SKM-1 treated with dmso at 0.1 percent for 144 hours (cell line): Measurements from ENCODE around the gene ADCY10.
"Not testable (repeated sequence)": the region's sequence is repeated elsewhere in the genome, so short reads cannot be mapped to it uniquely, and the experiment has no call there.

Experiments
- DNase-seq: peaks from one replicate; lab custom pipeline; 2025; ENCODE audit not compliant: unreplicated experiment; lab: John Stamatoyannopoulos, UW

The ADCY10 gene

DNA sequence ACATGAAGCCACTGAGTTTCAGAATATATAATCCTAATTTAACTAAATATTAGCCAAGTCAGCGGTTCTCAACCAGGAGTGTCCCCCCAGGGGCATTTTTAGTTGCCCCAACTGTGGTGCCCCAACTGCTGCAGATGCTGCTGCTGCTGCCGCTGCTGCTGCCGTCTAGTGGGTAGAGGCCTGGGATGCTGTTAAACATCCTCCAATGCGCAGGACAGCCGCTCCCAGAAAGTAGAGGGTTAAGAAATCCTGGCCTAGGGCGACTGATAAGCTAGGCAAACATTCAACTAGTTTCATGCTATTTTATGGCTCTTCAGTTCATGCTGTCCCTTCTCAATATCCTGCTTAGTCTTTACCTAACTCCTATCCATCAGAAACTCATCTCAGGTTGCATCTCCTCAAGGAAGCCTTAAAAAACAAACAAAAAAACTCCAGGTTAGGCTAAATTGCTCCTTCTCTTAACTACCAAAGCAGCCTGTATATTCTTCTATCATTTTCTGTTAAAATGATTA lies 12.6 kb upstream of the ADCY10 start:
- DNase-seq: no peak

GRCh38 chr1:167924543-167925231 lies 10.8 kb upstream of the ADCY10 start:
- DNase-seq: no peak

GRCh38 chr1:167924102-167924501 lies 10.2 kb upstream of the ADCY10 start:
- no peak for DNase-seq

DNA sequence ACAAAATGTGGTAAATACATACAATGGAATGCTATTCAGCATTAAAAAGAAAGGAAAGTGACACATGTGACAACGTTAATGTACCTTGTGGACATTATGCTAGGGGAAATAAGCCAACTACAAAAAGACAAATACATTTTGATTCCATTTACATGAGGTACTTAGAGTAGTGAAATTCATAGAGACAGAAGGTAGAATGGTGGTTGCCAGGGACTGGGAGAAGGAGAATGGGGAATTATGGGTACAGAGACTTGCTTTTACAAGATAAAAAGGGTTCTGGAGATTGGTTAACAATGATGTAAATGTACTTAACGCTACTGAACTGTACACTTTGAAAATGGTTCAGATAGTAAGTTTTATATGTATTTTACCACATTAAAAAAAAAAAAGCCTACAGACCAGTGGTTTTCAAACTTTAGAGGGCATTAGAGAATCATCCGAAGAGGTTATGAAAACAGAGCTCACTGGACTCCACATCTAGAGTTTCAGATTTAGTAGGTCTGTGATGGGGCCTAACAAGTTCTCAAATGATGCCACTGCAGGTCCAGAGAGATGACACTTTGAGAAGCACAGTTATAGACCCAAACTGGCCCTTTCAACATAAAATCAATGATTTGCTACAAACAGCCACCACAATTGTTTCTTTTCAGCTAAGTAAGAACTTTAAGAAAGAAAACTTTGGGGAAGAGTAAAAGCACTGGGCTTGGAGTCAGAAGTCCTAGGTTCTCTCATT lies 9.6 kb upstream of the ADCY10 start:
- no peak for DNase-seq

DNA sequence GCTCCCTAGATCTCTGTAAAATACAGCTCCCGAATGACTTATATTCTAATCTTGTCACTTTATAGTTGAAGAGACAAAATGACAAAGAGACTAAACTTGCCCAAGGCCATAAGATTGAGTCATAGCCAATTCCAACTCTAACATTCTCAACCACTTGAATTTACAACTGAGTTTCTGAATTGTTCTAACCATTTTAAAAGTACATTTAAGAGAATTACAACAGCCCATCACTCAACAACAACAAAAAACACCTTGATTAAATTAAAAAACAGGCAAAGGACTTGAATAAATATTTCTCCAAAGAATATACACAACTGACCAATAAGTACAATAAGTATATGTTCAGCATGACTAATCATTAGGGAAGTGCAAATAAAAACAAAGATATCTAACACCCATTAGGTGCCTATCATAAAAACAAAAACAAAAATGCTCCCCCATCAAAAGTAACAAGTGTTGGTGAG lies 8.7 kb upstream of the ADCY10 start:
- DNase-seq: no peak

DNA sequence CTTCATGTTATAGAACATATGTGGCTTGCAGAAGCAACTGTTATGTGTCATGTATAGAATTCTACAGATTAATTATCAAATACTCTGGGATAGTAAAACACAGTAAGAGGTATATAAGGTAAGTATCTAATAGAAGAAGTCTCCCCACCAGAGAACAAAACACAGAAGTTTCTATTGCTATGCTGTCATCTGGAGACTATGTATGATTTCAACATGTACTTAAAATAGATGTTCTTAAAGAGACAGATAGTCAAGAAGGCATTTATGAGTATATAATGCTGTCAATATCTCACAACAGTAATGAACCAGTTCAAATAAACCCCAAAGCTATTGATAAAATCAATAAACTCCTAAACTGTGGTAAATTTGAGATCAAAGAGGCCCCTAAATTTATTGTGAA lies 8.1 kb upstream of the ADCY10 start:
- peak; percentile 55 for DNase-seq

DNA sequence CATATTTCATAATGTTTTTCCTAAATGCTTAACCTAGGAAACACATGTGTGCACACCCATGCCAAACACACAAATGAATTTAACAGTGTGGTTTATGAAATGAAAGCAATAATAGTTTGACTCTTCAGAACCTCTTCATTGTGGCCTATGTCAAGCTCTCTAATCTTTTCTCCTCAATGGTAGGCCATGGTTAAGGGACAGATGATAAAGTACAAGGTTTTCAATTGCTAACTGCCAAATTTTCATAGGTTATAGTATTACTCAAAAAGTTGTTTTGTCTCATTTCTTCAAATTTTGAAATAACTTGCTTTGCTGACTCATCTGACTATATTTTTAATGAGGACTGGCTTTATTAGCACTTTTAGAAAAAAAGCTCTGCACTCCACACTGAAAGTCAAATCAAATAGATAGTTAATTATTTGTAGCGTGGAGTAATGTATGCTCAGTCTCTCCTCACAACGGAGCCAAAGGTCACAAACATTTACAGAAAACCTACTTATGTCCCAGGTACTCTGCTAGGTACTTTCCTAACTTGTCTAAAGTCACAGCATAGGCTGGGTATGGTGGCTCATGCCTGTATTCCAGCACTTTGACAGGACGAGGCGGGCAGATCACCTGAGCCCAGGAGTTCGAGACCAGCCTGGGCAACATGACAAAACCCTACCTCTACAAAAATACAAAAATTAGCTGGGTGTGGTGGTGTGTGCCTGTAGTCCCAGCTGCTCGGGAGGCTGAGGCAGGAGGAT lies 3.0 kb upstream of the ADCY10 start:
- DNase-seq: no peak

GRCh38 chr1:167915569-167915968 lies 1.6 kb upstream of the ADCY10 start:
- DNase-seq: no peak

- DNase-seq: no peak
Observed at GRCh38 chr1:167912294-167912693, 1.6 kb downstream of the ADCY10 start.

- DNase-seq: no peak
Observed at GRCh38 chr1:167911413-167911812, 2.5 kb downstream of the ADCY10 start.

- DNase-seq: no peak
Observed at GRCh38 chr1:167910530-167910929, 3.4 kb downstream of the ADCY10 start.

GRCh38 chr1:167909691-167910180 lies 4.2 kb downstream of the ADCY10 start:
- peak; percentile 21 for DNase-seq

GRCh38 chr1:167905671-167906070 lies 8.3 kb downstream of the ADCY10 start:
- peak; percentile 48 for DNase-seq

- peak; percentile 94 for DNase-seq
Observed at GRCh38 chr1:167905182-167905581, 8.8 kb downstream of the ADCY10 start.

DNA sequence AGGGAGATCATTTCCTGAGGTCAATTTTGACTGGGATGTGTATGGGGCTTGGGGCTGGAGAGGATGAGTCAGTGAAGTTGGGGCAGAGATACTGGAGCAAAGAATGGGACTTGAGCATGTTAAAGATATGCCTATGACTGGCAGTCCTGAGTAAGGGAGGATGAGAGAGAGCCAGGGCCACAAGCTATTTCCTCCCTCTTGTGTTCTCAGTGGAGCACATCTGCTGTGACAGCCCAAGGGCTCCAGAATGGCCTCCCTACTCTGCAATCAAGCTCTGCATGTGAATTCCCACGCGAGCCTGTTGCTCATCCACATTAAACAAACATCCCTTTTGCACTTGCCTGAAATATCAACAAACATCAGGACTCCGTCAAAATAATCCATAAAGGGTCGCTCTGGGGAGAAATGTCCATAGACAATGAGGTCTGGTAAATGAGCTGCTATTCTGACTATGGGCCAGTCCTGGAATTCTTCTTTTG lies 9.2 kb downstream of the ADCY10 start:
- DNase-seq: no peak

DNA sequence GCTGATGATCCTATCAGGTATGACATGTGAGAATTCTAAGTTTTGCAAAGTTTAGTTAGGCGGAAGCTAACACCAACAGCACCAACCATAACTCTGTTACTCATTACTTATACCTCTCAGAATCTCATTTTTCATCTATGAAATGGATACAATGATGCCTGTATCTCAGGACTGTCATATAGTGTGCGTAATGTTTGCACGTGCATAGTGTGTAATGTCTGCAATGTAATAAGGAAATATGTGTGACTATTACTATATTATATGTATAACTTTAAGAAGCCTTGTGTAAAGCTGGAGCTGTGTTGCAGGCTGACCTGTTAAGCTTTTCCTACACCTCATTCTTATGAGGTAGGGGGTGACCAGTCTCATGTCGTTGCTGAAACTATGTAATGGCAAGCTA lies 13.0 kb downstream of the ADCY10 start:
- DNase-seq: no peak

DNA sequence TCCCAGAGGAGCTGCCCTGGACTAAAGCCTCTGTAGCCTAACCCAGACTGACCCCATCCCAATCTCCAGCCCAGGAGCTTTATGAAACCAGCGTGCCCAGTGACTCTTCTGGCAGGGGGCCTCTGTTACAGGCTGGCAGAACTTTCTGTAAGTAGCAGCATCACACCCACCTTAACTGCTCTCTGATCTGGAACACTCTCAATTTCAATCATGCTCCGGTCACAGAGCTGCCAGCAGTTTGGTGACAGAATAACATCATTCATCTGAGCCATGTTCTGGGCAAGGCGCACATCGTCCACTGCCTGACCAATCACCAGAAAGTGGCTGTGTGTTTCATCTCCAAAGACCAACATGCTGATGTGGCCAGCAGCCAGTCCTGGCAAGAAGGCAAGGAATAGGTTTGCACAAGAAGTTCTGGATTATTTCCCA lies 14.7 kb downstream of the ADCY10 start:
- no peak for DNase-seq

GRCh38 chr1:167898578-167899222 lies 15.2 kb downstream of the ADCY10 start:
- DNase-seq: no peak

DNA sequence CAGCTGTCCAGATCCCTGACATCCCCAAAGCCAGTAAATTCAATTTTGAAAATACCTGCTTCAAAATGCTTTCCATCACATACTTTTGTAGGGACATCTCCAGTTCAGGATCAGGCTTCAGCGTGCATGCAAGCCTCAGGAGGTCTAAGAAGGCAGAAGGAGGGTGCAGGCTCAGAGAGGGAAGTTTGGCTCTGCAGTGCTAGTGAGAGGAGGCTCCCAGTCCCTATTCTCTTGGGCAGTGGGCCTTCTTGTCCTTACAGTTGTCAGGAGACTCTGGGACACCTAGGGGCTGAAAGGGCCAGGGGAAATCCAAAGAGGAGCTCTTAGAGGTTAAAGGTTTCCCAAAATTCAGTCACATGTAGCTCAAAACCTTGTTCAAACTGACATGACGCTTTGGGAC lies 20.1 kb downstream of the ADCY10 start:
- DNase-seq: no peak

- DNase-seq: no peak
Observed at GRCh38 chr1:167890400-167890799, 23.5 kb downstream of the ADCY10 start.

GRCh38 chr1:167887187-167887586 lies 26.7 kb downstream of the ADCY10 start:
- not testable (repeated sequence) for DNase-seq
